ENCODE measurements around the gene ATP13A5.

ATP13A5 gene

DNA sequence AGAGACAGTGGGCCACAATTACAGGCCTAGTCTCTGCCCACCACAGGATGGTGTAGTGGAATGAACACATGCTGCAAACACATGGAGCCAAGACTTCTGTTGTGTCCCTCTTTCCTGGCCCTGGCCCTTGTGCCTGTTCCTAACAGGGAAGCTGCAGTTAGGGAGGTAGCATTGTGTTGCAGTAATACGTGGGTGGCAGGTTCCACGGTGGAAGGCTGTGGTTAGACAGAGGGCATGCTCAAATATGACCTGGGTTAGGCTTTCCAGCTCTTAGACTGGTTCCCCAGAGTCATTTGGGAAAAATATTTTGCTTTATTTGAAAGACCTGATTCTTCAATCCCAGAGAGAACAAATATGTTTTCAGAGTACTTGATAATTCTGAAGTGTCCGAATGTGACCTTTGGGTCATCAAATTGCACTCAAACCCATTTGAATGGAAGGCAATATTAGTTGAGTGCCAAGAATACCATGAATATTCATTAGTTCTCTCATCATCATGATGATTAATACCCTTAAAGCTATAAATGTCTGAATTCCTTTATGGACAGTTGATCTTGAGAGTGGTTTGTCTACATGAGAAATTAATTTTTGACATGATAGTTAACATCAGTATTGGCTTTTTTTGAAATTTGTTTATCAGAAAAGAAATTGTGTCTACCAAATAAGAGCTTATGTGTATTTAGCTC is 109.1 kb downstream of the ATP13A5 start:
- no peak for DNase-seq (ENCODE audit: low spot score)

DNA sequence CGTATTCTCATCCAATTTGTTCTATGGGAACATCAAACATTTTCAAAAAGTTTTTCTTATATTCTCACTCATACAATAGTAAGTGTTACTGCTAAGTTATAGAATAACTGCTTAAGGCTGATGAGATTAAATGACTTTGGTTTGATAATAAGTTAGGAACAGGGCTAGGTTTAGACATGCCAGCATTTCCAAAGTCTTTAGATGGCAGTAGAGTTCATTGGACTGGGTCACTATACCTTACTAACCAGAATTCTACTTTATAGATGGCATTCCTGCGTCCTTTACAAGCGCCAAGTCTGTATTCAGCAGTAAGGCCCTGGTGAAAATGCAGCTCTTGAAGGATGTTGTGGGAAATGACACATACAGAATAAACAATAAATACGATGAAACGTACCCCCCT is 115.8 kb downstream of the ATP13A5 start:
- no peak for DNase-seq (ENCODE audit: low spot score)

DNA sequence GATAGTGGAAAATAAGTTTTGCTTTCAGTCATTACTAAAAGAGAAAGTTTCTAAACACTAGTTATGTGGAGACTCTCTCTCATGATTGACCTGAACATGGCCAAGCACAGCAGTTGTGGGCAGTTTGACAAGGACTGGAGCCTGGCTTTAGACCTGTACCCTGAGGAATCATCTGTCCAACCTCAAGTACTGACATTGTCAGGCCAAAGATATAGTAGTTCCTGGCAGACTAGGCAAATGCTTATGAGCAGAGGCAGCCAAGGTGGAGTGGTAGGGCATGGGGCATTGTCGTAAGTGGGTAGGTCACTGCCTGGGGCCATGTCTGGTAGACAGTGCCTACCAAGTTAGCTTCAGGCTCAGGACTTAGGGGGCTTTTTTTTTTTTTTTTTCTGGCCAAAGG is 116.6 kb downstream of the ATP13A5 start:
- DNase-seq (ENCODE audit: low spot score): no peak

DNA sequence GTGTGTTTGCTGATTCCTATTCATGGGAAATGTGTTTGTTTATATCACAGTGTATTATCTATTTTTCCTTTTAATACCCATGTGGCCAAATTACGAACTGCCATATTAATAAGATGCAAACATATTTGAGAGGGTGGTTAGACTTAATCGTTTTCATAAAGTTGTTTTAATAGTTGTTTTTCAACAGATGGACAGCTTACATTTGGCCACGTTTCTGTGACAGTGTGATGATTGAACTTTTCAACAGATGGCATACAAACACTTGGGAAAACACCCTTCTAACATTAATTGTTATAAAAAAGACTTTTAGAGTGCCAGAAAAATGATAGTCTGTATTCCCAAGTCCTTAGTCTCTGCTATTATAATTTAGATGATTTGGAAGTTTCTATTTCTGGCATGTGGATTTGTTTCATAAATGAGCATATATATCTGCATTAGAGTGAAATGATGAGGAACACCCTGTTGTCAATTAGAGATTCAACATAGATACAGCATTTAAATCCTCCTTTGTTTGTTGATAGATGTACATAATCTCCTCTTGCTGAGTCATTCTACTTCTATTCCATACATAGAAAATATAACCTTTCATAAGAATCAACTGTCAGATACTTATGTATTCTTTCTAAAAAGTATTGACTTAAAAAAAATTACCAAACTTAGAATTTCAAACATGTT is 124.4 kb downstream of the ATP13A5 start:
- no peak for DNase-seq (ENCODE audit: low spot score)

DNA sequence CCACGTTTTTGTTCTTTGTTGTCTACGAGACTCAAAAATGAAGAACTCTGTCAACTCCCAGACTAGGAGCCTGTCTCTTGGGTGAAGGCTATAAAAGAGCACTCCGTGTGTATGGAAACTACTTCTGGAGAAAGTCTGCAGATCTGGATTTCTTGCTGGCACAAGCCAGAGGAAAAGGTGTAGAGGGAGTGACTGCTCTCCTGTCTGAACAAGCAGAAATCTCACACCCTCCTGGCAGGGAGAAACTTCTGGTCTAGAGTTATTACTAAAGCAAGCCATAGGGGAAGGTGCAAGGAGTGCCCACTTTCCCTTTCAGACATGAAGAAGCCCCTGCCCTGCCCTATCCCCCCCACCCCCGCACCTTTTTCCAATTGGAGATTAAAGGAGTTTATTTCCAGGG is 128.1 kb downstream of the ATP13A5 start:
- DNase-seq (ENCODE audit: low spot score): no peak

DNA sequence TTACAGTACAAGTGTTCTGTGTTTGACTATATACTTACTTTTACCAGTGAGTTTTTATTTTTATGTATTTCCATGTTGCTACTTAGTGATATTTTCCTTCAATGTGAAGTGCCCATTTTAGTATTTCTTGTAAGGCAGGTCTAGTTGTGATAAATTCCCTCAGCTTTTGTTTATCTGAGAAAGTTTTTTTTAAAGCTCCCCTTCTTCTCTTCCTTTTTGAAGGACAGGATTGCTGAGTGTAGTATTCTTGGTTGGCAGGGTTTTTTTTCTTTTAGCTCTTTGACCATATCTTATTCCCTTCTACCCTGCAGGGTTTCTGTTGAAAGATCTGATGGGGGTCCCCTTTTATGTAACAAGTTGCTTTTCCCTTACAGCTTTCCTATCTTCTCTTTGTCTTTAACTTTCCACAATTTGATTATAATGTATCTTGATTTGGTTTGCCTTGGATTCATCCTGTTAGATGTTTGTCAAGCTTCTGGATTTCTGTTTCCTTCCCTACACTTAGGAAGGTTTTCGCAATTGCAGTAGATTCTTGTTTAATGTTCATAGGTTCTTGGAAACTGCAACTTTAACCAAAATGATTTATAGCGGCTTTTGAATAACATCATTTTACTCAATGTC is 129.6 kb downstream of the ATP13A5 start:
- DNase-seq (ENCODE audit: low spot score): no peak

DNA sequence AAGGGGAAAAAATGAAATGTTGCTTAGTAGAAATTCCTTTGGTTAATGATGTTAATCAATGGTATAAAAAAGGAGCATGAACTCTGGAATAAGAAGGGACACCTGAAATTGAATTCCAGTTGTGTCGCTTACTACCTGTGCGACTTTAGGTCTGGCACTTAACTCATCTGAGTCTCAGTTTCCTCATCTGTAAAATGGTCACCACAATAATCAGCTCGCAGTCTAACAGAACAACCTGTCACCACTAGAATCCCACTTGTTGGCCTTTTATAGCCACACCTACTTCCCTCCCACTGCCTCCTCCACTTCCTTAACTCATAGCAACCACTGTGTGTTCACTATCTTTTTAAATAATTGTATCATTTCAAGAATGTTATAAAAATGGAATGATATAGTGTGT is 135.0 kb downstream of the ATP13A5 start:
- no peak for DNase-seq (ENCODE audit: low spot score)

DNA sequence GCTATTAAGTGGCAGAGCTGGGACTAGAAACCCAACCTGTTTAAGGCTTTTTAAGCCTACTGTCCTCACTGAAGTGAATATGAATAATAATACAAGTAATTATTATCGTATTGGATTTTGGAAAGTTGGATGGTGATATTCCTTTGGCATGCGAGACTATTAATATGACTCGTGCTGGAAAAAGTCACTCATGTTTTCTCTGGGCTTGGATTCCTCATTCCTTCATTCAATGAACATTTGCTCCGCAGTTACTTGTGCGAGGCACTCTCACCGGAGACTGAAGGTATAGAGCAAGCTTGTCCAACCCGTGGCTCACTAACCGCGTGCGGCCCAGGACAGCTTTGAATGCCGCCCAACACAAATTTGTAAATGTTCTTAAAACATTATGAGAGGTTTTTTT is 136.8 kb downstream of the ATP13A5 start:
- DNase-seq (ENCODE audit: low spot score): no peak

DNA sequence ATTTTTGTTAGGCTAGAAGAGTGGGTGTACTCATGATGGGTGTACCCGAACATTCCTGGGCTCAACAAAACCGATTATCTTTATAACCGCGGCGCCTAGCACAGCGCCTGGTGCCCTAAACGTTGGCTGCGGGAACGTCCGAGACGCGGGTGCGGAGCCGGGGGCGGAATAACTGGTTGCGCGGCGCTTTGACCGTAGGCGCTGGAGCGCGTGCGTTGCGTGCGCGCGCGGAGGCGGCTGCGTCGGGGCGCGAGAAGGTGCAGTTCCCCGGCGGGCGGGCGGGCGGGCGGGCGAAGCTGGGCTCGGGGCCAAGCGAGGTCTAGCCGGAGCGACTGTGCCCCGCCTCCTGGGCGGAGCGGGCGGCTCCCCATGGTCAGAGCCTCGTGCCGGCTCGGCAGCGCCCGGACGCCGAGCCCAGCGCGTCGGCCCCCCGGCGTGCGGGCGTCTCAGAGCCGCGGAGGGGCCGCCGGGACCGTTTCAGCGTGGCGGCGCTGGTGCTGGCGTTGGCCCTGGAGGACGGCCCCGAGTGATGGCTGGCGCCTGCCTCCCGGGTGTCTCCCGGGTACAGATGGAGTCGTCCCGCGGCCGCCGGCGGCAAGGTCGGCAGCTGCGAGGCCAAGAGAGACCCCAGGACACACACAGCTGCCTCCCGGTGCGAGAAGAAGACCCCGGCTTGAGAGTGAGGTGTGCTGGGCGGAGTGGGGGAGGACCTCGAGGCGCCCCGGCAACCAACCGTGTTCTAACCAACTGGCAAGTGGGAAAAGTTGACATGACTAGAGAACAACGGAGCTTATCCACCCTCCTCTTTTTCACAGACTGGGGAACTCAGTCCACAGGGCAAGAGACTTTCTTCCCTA is 137.5 kb downstream of the ATP13A5 start, which contains the start of gene PLAAT1:
Gene PLAAT1, plus strand, starts transcription at position 373 of the 857 bp plus-strand sequence. CDS start 14,429 bp downstream, outside the sequence.
- peak; percentile 43 for DNase-seq (ENCODE audit: low spot score)

DNA sequence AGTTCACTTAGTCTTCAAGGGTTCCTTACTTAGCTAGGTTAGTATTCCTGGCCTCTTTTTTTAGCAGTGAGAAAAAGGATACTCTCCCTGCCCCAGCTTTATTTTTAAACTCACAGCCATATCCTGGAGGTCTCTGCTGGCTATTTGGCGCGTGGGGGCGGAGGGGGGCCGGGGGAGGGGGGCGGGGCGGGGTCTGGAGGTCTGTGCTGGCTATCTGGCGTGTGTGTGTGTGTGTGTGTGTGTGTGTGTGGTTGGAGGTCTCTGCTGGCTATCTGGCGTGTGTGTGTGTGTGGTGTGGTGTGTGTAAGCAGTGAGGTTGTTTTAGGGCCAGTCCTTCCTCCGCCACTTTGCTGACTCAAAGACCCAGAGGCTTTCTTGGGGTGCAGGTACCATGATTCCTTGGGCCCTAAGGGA is 138.1 kb downstream of the ATP13A5 start:
- DNase-seq (ENCODE audit: low spot score): no peak

DNA sequence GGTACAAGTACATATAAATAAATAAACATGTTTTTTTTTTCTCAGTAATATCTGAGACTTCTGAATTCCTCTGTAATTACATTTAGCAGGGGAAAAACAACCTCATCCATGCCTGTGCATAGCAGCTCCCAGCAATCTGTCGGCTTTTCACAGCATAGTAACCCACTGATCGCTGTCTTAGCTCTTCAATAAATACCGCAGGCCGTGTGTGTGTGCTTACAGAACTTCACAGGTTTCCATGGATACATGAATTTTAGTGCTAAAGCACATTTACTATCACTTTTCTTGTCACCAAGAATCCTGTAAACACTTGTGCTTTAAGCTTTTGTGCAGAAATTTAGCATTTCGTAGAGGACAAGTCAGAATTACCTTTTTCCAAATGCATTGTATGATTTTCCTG is 141.5 kb downstream of the ATP13A5 start:
- DNase-seq (ENCODE audit: low spot score): no peak

DNA sequence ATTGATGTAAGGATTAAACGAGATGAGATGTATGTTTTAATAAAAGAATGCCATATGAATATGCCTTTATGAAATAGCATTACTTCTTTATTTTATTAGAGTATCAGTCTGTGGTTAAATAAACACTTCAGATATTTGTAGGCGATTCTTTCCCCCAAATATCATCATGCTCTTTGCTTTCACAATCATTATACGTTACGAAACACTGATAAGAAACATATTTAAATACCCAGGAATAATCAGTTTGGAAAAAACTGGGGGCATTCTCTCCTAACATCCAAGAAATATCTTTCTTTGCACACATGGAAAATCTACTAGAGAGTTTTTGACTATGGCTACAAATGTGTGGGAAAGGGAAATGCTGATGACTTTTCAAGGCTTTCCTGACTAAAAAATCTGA is 142.0 kb downstream of the ATP13A5 start:
- no peak for DNase-seq (ENCODE audit: low spot score)

DNA sequence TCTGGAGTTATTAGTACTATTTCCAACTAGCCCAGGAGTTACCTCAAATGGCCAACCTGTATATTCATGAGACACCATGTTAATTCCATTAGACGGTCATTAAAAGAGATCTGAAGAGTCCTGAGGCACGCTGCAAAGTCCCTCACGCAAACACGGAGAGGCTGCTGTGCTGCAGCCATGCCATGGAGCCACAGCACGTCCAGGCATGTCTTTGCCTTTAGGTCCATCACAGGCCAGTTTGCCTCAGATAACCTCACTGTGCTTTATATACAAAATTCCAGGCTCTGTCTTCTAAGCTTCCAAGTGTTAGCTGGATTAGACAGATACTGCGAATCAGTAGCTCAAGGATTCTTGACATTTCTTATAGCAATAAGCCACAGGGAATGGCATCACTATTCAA is 147.4 kb downstream of the ATP13A5 start:
- DNase-seq (ENCODE audit: low spot score): no peak

DNA sequence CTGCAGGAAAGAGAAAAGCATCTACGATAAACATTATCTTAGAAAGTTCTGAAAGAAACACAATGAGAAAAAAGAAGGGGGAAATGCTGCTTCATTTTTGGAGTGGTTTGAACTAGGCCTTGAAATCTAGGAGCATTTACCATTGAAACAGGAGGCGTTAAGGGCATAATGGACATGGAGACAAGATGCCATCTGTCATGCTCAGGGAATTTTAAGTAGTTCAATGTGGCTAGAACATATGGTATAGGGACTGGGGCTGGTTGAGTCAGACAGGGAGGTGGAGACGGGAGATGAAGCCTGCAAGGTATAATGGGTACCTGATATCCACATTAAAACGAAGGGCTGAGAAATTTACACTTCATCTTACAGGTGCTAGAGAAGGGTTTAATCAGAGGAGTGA is 147.9 kb downstream of the ATP13A5 start:
- DNase-seq (ENCODE audit: low spot score): no peak

DNA sequence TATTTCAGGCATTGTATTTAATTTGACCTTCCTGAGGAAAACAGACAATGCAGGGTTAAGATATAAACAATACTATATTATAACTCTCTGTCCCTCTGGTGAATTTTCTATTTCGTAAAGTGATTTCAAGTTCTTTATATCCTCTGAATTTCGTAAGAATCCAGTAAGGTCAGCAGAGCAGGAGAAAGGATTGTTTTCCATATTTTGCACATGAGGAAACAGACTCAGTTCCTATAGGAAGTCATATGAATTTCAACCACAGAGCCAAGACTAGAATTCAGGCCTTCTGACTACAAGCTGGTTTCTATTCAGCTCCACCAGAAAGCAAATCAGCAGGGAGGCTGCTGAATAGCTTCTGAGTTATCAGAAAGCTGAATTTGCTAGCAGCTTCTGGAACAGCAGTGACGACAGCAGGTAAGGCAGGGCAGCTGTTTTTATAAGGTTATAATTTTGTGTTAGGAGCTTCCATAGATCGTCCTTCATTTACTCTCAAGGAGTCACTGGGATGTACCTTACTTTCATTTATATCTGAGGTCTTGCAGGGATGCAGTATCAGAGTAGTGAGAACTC is 148.6 kb downstream of the ATP13A5 start:
- no peak for DNase-seq (ENCODE audit: low spot score)

DNA sequence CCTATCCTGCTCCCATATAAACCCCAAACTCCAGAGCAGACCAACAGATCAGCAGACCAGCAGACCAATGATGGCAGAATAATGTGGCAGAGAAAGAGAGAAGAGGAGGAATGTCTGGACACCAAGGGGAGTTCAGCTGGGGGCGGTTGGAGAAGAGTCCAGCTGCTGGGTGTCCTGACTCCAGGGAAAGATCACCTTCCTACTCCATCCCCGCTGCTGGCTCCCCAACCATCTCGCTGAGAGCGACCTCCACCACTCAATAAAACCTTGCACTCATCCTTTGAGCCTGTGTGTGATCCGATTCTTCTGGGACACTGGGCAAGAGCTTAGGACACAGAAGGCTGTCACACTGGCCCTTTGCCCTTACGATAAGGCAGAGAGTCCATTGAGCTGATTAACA is 150.3 kb downstream of the ATP13A5 start:
- DNase-seq (ENCODE audit: low spot score): no peak

DNA sequence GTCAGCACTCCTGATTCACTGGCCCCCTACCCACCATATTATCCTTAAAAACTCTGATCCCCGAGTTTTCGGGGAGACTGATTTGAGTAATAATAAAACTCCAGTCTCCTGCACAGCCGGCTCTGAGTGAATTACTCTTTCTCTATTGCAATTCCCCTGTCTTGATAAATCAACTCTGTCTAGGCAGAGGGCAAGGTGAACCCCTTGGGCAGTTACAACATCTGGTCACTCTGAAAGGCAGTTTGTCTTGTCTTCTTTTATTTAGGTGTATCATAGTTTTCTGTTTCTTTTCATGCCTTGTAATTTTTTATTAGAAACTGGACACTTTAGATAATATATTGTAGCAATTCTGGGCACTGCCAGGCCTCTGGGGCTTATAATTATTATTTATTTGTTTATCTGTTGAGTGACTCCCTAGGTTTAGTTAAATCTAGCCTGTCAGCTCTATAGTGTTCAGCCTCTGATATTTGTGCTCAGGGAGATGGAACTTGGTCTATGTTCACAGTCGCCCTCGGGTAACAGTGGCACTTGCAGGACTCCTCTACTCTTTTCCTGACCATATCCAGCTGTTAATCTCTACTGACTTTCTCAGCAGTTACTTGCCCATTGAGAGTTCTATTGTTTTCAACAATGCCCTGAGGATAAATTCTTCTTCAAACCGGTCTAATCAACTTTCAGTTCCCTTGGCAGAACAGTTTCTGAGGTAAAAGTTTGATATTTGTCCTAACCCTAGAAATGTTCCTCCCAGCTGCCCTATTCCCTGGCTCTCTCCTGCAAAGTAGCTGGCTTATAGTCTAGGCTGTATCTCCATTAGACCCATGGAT is 153.0 kb downstream of the ATP13A5 start:
- no peak for DNase-seq (ENCODE audit: low spot score)
